Non-pigmented ciliary epithelial cell (primary cell): ENCODE results near the gene ZNF425.
"Not testable (repeated sequence)": the region's sequence is repeated elsewhere in the genome, so short reads cannot be mapped to it uniquely, and the experiment has no call there.

Experiments used
- DNase-seq: peaks from one replicate; pipeline ENCODE4 v3.0.0-alpha.2; 2010; ENCODE audit warnings: low read depth

Gene ZNF425

GRCh38 chr7:149130572-149131198, 4.6 kb upstream of the ZNF425 start:
- DNase-seq = no peak

- DNase-seq = no peak
Measured at GRCh38 chr7:149126662-149127266, 640 bp upstream of the ZNF425 start.

GRCh38 chr7:149125189-149125862, 798 bp downstream of the ZNF425 start:
- no peak for DNase-seq

GRCh38 chr7:149109969-149110368, 16.2 kb downstream of the ZNF425 start:
- no peak for DNase-seq

DNA sequence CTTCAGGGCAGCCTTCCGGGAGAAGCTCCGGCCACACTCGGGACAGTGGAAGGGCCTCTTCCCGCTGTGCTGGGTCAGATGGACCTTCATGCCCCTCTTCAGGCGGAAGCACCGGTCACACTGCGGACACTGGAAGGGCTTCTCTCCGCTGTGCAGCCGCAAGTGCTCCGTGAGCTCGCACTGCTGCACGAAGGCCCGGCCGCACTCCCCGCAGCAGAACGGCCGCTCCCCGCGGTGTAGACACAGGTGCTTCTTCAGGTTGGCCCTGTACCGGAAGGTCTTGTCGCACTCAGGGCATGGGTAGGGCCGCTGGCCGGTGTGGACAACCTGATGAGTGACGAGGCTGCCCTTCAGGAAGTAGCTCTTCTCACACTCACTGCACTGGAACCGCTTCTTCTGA, 21.4 kb downstream of the ZNF425 start:
- no peak for DNase-seq

DNA sequence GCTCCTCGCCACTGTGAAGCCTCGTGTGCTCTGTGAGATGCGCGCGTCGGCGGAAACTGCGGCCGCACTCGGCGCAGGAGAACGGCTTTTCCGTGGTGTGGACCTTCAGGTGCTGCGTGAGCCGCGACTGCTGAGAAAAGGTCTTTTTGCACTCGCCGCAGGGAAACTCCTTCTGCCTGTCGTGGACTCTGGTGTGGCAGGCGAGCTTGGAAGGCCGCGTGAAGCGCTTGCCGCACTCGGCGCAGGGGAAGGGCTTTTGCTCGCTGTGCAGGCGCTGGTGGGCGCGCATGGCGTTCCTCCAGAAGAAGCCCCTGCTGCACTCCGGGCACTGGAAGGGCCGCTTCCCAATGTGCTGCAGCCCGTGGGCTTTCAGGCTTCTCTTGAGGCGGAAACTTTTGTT, 21.9 kb downstream of the ZNF425 start:
- DNase-seq = no peak

GRCh38 chr7:149103424-149103823, 22.7 kb downstream of the ZNF425 start:
- DNase-seq = no peak

GRCh38 chr7:149102666-149103065, 23.5 kb downstream of the ZNF425 start:
- DNase-seq = no peak

DNA sequence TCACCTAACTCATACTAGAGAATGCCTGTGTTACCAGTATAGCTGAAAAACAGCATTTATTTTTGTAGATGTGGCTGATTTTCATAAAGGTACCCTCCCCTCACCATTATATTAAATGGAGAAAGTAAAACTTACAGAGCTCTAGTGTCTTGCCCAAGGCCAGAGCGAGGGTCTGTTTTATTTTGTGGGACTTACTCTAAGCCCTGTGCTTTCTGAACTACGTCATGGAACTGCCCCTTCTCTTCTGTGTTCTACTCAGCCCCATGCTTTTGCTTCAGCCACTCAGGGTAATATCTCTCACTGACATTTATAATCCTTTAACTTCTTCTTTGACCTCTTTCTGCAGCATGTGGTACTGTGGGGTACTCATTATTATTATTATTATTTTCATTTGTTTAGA, 25.3 kb downstream of the ZNF425 start:
- DNase-seq = no peak

GRCh38 chr7:149099058-149099457, 27.1 kb downstream of the ZNF425 start:
- no peak for DNase-seq

GRCh38 chr7:149097088-149097487, 29.0 kb downstream of the ZNF425 start:
- DNase-seq = no peak

DNA sequence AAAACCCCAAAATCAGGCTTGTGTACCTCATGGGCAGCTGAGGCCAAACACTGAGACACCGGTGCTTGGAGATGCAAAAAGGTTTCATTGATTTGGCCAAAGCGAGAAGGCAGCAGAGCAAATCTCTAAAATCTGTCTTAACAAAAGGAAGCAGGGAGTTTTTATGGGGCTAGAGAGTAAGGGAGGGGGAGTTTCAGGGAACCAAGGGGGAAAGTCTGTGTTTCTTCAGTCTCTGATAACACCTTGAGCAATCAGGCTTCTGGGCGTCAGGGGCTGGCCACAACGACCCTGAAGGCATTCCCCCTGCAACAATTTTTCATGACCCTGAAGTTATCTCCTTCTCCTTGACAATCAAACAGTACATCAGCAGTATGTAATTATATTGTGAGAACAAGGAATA, 32.9 kb downstream of the ZNF425 start:
- no peak for DNase-seq

DNA sequence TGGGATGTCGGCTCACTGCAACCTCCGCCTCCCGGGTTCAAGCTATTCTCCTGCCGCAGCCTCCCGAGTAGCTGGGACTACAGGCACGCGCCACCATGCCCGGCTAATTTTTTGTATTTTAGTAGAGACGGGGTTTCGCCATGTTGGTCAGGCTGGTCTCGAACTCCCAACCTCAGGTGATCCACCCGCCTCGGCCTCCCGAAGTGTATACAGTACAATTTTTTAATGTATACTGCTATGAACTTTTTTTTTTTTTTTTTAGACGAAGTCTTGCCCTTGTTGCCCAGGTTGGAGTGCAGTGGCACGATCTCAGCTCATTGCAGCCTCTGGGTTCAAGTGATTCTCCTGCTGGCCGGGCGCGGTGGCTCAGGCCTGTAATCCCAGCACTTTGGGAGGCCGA, 33.9 kb downstream of the ZNF425 start:
- not testable (repeated sequence) for DNase-seq

- peak; percentile 46 for DNase-seq
Measured at GRCh38 chr7:149090397-149091195, 35.5 kb downstream of the ZNF425 start, which contains the start of gene ZNF786. Gene ZNF786, minus strand, starts transcription at chr7:149090718. Its CDS starts 78 bp downstream, at chr7:149090640.

GRCh38 chr7:149087376-149087775, 38.7 kb downstream of the ZNF425 start:
- DNase-seq = no peak

DNA sequence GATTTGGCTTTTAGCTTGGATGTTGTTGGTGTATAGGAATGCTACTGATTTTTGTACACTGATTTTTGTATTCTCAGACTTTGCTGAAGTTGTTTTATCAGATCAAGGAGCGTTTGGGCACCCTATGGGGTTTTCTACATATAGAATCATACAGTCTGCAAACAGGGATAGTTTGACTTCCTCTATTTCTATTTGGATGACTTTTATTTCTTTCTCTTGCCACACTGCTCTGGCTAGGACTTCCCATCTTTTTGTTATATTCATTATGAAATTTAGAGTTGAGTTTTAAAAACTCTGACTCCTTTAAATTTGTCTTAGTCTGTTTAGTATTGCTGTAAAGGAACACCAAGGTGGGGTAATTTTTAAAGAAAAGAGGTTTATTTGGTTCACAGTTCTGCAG, 40.3 kb downstream of the ZNF425 start:
- DNase-seq = no peak

GRCh38 chr7:149084407-149084806, 41.7 kb downstream of the ZNF425 start:
- DNase-seq = no peak

GRCh38 chr7:149081914-149082313, 44.2 kb downstream of the ZNF425 start:
- DNase-seq = no peak

DNA sequence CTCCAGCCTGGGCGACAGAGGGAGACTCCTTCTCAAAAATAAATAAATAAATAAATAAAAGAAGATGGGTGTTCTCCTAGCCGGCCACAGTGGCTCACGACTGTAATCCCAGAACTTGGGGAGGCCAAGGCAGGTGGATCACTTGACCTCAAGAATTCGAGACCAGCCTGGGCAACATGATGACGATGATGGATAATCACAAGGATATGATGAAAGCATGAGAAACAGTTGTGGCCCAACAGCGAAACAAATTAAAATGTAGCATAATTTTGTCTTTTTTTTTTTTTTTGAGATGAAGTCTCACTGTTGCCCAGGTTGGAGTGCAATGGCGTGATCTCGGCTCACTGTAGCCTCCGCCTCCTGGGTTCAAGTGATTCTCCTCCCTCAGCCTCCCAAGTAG, 48.5 kb downstream of the ZNF425 start:
- DNase-seq = no peak

DNA sequence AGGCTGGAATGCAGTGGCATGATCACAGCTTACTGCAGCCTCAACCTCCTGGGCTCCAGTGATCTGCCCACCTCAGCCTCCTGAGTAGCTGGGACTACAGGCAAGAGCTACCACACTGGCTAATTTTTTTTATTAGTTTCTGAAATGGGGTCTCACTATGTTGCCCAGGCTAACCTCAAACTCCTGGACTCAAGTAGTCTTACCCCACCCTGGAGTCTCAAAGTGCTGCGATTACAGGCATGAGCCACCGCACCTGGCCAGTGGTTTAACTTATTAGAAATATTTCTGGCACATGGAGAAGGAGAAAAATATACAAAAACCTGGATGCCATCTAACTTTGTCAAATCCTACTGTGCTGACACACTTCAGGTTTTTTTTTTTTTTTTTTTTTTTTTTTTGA, 50.8 kb downstream of the ZNF425 start:
- no peak for DNase-seq

DNA sequence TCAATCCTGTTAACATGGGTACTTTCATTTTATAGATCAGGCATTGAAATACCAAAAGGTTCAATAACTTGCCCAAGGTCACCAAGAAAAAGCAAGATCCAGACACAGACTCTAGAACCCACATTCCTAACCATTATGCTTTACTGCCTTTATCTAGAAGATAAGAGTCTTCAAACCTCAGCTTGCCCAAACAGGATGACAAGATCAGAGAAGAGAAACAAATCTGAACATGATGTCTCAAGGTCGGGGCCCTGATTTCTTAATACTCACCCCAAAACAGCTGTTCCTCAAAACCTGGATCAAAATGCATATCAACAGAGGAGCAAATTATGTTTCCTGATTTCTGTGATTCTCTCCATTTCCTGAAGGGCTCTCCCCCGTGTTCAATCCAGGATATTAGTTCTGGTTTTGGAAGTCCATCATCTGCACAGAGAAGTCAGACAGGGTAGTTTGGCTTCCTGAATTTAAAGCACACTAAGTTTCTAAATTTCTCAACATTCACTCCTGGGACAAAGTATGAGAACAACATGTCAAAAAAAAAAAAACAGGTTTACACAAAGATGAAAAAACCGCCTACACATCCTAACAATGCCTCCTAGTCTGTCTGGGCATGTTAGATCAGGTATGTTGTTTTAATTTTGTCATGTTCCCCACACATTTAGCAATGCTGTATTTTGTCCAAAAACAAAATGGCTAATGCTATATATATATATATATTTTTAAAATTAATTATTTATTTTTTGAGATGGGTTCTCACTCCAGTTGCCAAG, 51.8 kb downstream of the ZNF425 start:
- DNase-seq = no peak

DNA sequence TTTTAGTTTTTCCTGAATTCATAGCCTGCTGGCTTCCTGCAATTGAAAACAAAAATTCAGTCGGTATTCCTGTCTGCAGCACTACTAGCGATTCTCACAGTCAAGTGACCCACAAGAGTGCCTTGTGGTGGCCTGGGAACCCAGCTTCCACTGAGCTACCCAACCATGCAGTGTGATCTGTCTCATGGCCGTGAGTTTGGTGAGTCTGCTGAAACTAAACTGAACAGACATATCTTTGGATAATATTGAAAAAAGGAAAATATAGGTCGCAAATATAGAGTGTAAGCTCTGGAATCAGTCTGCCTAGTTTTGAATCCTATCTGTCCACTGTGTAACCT, 53.7 kb downstream of the ZNF425 start:
- DNase-seq = no peak
